ENCODE data around the gene CSTPP1. TPM values are rescaled to one million over a fixed set of nuclear protein-coding genes. Genes with fewer than 3 reads are reported as not detected.
"Not testable (repeated sequence)": the region's sequence is repeated elsewhere in the genome, so short reads cannot be mapped to it uniquely, and the experiment has no call there.

Gene CSTPP1
- total and polyA plus RNA-seq, 4 donors, result 12.5 to 26.0 (median 20.9) TPM

GRCh38 chr11:47118958-47119688, 182.6 kb downstream of the CSTPP1 start:
- H3K36me3 ChIP-seq (ENCODE audit: control insufficient read depth in 1 of 2, insufficient read depth in 2 of 2, low read length in 1 of 2); DNase-seq; intact Hi-C loops (cut with DNase I); H3K4me3 ChIP-seq (ENCODE audit: low read length in 2 of 2); H3K9me3 ChIP-seq (ENCODE audit: control insufficient read depth, low read length); ATAC-seq (ENCODE audit: low FRiP score); H3K4me1 ChIP-seq (ENCODE audit: control insufficient read depth in 1 of 2, insufficient read depth in 2 of 2, low read length in 2 of 2); H3K27ac ChIP-seq (ENCODE audit: low read depth in 1 of 2, low read length in 2 of 2); H3K27me3 ChIP-seq (ENCODE audit: control insufficient read depth in 1 of 2, insufficient read depth in 2 of 2, low read length in 1 of 2): not testable (repeated sequence)
- WGBS, 2 donors, result 88 to 89% methylated on average over 18 to 20 of the region's 20 CpGs

- H3K27ac ChIP-seq (ENCODE audit: low read depth in 1 of 2, low read length in 2 of 2), result no peak overlapping the region
- DNase-seq, result no peak
- no peaks in the 10 kb centered on the region for H3K27me3 ChIP-seq (ENCODE audit: control insufficient read depth in 1 of 2, insufficient read depth in 2 of 2, low read length in 1 of 2)
- ATAC-seq (ENCODE audit: low FRiP score), result no peak
- intact Hi-C loops (cut with DNase I), result no loop called here
- no peaks in the 10 kb centered on the region for H3K36me3 ChIP-seq (ENCODE audit: control insufficient read depth in 1 of 2, insufficient read depth in 2 of 2, low read length in 1 of 2)
- H3K4me1 ChIP-seq (ENCODE audit: control insufficient read depth in 1 of 2, insufficient read depth in 2 of 2, low read length in 2 of 2), result no peaks in the 10 kb centered on the region
- no peak overlapping the region for H3K4me3 ChIP-seq (ENCODE audit: low read length in 2 of 2)
- no peaks in the 10 kb centered on the region for H3K9me3 ChIP-seq (ENCODE audit: control insufficient read depth, low read length)
- 60 to 70% methylated on average over 2 of the region's 2 CpGs for WGBS, 2 donors
These were observed 184.5 kb downstream of the CSTPP1 start for GRCh38 chr11:47121056-47121455.

GRCh38 chr11:47121731-47122130, 185.2 kb downstream of the CSTPP1 start:
- ATAC-seq (ENCODE audit: low FRiP score), result no peak
- Histone ChIP-seq H3K4me3 (ENCODE audit: low read length in 2 of 2) (no peak overlapping the region), H3K27me3 (ENCODE audit: control insufficient read depth in 1 of 2, insufficient read depth in 2 of 2, low read length in 1 of 2) (no peaks in the 10 kb centered on the region), H3K9me3 (ENCODE audit: control insufficient read depth, low read length) (no peaks in the 10 kb centered on the region), H3K4me1 (ENCODE audit: control insufficient read depth in 1 of 2, insufficient read depth in 2 of 2, low read length in 2 of 2) (no peaks in the 10 kb centered on the region), H3K36me3 (ENCODE audit: control insufficient read depth in 1 of 2, insufficient read depth in 2 of 2, low read length in 1 of 2) (no peaks in the 10 kb centered on the region), H3K27ac (ENCODE audit: low read depth in 1 of 2, low read length in 2 of 2) (no peak overlapping the region)
- 68 to 70% methylated on average over 2 of the region's 2 CpGs for WGBS, 2 donors
- DNase-seq, result no peak
- intact Hi-C loops (cut with DNase I), result no loop called here

GRCh38 chr11:47123094-47123493, 186.5 kb downstream of the CSTPP1 start:
- Histone ChIP-seq H3K27ac (ENCODE audit: low read depth in 1 of 2, low read length in 2 of 2) (no peak overlapping the region), H3K4me1 (ENCODE audit: control insufficient read depth in 1 of 2, insufficient read depth in 2 of 2, low read length in 2 of 2) (no peaks in the 10 kb centered on the region), H3K36me3 (ENCODE audit: control insufficient read depth in 1 of 2, insufficient read depth in 2 of 2, low read length in 1 of 2) (no peaks in the 10 kb centered on the region), H3K4me3 (ENCODE audit: low read length in 2 of 2) (no peak overlapping the region), H3K9me3 (ENCODE audit: control insufficient read depth, low read length) (no peaks in the 10 kb centered on the region), H3K27me3 (ENCODE audit: control insufficient read depth in 1 of 2, insufficient read depth in 2 of 2, low read length in 1 of 2) (no peaks in the 10 kb centered on the region)
- no peak for ATAC-seq (ENCODE audit: low FRiP score)
- DNase-seq, result no peak
- intact Hi-C loops (cut with DNase I), result no loop called here
- WGBS, 2 donors, result 21 to 60% methylated on average over 2 of the region's 2 CpGs

GRCh38 chr11:47124675-47125074, 188.1 kb downstream of the CSTPP1 start:
- no peak overlapping the region for H3K27ac ChIP-seq (ENCODE audit: low read depth in 1 of 2, low read length in 2 of 2)
- intact Hi-C loops (cut with DNase I), result no loop called here
- no peaks in the 10 kb centered on the region for H3K27me3 ChIP-seq (ENCODE audit: control insufficient read depth in 1 of 2, insufficient read depth in 2 of 2, low read length in 1 of 2)
- DNase-seq (no peak), ATAC-seq (ENCODE audit: low FRiP score) (no peak)
- H3K9me3 ChIP-seq (ENCODE audit: control insufficient read depth, low read length), result no peaks in the 10 kb centered on the region
- 42 to 52% methylated on average over 1 of the region's 1 CpG for WGBS, 2 donors
- no peaks in the 10 kb centered on the region for H3K36me3 ChIP-seq (ENCODE audit: control insufficient read depth in 1 of 2, insufficient read depth in 2 of 2, low read length in 1 of 2)
- no peak overlapping the region for H3K4me3 ChIP-seq (ENCODE audit: low read length in 2 of 2)
- no peaks in the 10 kb centered on the region for H3K4me1 ChIP-seq (ENCODE audit: control insufficient read depth in 1 of 2, insufficient read depth in 2 of 2, low read length in 2 of 2)

GRCh38 chr11:47125083-47125482, 188.5 kb downstream of the CSTPP1 start:
- intact Hi-C loops (cut with DNase I), result no loop called here
- Histone ChIP-seq H3K36me3 (ENCODE audit: control insufficient read depth in 1 of 2, insufficient read depth in 2 of 2, low read length in 1 of 2) (no peaks in the 10 kb centered on the region), H3K27me3 (ENCODE audit: control insufficient read depth in 1 of 2, insufficient read depth in 2 of 2, low read length in 1 of 2) (no peaks in the 10 kb centered on the region), H3K27ac (ENCODE audit: low read depth in 1 of 2, low read length in 2 of 2) (no peak overlapping the region), H3K9me3 (ENCODE audit: control insufficient read depth, low read length) (no peaks in the 10 kb centered on the region), H3K4me1 (ENCODE audit: control insufficient read depth in 1 of 2, insufficient read depth in 2 of 2, low read length in 2 of 2) (no peaks in the 10 kb centered on the region), H3K4me3 (ENCODE audit: low read length in 2 of 2) (no peak overlapping the region)
- DNase-seq, result no peak
- 79 to 85% methylated on average over 7 of the region's 7 CpGs for WGBS, 2 donors
- no peak for ATAC-seq (ENCODE audit: low FRiP score)

- Histone ChIP-seq H3K4me3 (ENCODE audit: low read length in 2 of 2) (no peak overlapping the region), H3K9me3 (ENCODE audit: control insufficient read depth, low read length) (no peaks in the 10 kb centered on the region), H3K4me1 (ENCODE audit: control insufficient read depth in 1 of 2, insufficient read depth in 2 of 2, low read length in 2 of 2) (no peaks in the 10 kb centered on the region), H3K36me3 (ENCODE audit: control insufficient read depth in 1 of 2, insufficient read depth in 2 of 2, low read length in 1 of 2) (peaks cover 0 to 2% of the 10 kb centered on the region in 2 donors), H3K27me3 (ENCODE audit: control insufficient read depth in 1 of 2, insufficient read depth in 2 of 2, low read length in 1 of 2) (no peaks in the 10 kb centered on the region), H3K27ac (ENCODE audit: low read depth in 1 of 2, low read length in 2 of 2) (no peak overlapping the region)
- intact Hi-C loops (cut with DNase I), result no loop called here
- no peak for ATAC-seq (ENCODE audit: low FRiP score)
- no peak for DNase-seq
- WGBS, 2 donors, result 73 to 74% methylated on average over 2 of the region's 2 CpGs
These were observed 190.7 kb downstream of the CSTPP1 start for GRCh38 chr11:47127213-47127612.

- ATAC-seq (ENCODE audit: low FRiP score) (no peak), DNase-seq (no peak)
- Histone ChIP-seq H3K9me3 (ENCODE audit: control insufficient read depth, low read length) (no peaks in the 10 kb centered on the region), H3K36me3 (ENCODE audit: control insufficient read depth in 1 of 2, insufficient read depth in 2 of 2, low read length in 1 of 2) (peaks cover 0 to 2% of the 10 kb centered on the region in 2 donors), H3K27ac (ENCODE audit: low read depth in 1 of 2, low read length in 2 of 2) (no peak overlapping the region), H3K27me3 (ENCODE audit: control insufficient read depth in 1 of 2, insufficient read depth in 2 of 2, low read length in 1 of 2) (no peaks in the 10 kb centered on the region), H3K4me3 (ENCODE audit: low read length in 2 of 2) (no peak overlapping the region), H3K4me1 (ENCODE audit: control insufficient read depth in 1 of 2, insufficient read depth in 2 of 2, low read length in 2 of 2) (no peaks in the 10 kb centered on the region)
- intact Hi-C loops (cut with DNase I), result no loop called here
- WGBS, 2 donors, result 70 to 79% methylated on average over 3 of the region's 3 CpGs
These were observed 194.0 kb downstream of the CSTPP1 start for GRCh38 chr11:47130543-47130942.

GRCh38 chr11:47131136-47131535, 194.6 kb downstream of the CSTPP1 start:
- Histone ChIP-seq H3K27me3 (ENCODE audit: control insufficient read depth in 1 of 2, insufficient read depth in 2 of 2, low read length in 1 of 2) (no peaks in the 10 kb centered on the region), H3K4me1 (ENCODE audit: control insufficient read depth in 1 of 2, insufficient read depth in 2 of 2, low read length in 2 of 2) (no peaks in the 10 kb centered on the region), H3K9me3 (ENCODE audit: control insufficient read depth, low read length) (no peaks in the 10 kb centered on the region), H3K4me3 (ENCODE audit: low read length in 2 of 2) (no peak overlapping the region), H3K36me3 (ENCODE audit: control insufficient read depth in 1 of 2, insufficient read depth in 2 of 2, low read length in 1 of 2) (peaks cover 0 to 2% of the 10 kb centered on the region in 2 donors), H3K27ac (ENCODE audit: low read depth in 1 of 2, low read length in 2 of 2) (no peak overlapping the region)
- intact Hi-C loops (cut with DNase I), result no loop called here
- ATAC-seq (ENCODE audit: low FRiP score), result no peak
- no peak for DNase-seq
- WGBS, 2 donors, result 93 to 96% methylated on average over 2 of the region's 2 CpGs

Data from aorta (tissue), 5 donors.